Gastrocnemius medialis (tissue), 4 donors: Measurements from ENCODE around the gene PAEP. TPM values are rescaled to one million over a fixed set of nuclear protein-coding genes. Genes with fewer than 3 reads are reported as not detected.
"Not testable (repeated sequence)": the region's sequence is repeated elsewhere in the genome, so short reads cannot be mapped to it uniquely, and the experiment has no call there.

Experiments used
- ATAC-seq, 2 donors: fragments of 150-250 bp; one replicate each; pipeline ENCODE4 v1.9.1; 2016
- DNase-seq, 2 donors: peaks; one replicate each; pipeline ENCODE4 v3.0.0-alpha.2; 2019
- H3K27ac ChIP-seq, 4 donors: fragments of 200-600 bp; sonication (generic); 1 replicate in 1 of 4; 2 replicates in 3 of 4; pipeline ENCODE4 v1.5.1; 2016 to 2018; ENCODE audit warnings: mild to moderate bottlenecking in 2 of 4, moderate library complexity in 1 of 4
- H3K27me3 ChIP-seq, 3 donors: fragments of 200-600 bp; sonication (generic) in 2 of 3; 1 replicate in 1 of 3; 2 replicates in 2 of 3; pipeline versions ENCODE4 v1.5.1 to v1.6.0; 2016 to 2019; ENCODE audit warnings: mild to moderate bottlenecking in 1 of 3, moderate library complexity in 1 of 3
- H3K36me3 ChIP-seq, 2 donors: fragments of 200-600 bp; sonication (generic) in 1 of 2; one replicate each; pipeline ENCODE4 v1.5.1; 2017 to 2018
- H3K4me1 ChIP-seq, 2 donors: fragments of 200-600 bp; sonication (generic) in 1 of 2; one replicate each; pipeline ENCODE4 v1.5.1; 2016 to 2017; ENCODE audit warnings: mild to moderate bottlenecking in 2 of 2
- H3K4me3 ChIP-seq, 4 donors: fragments of 200-600 bp; sonication (generic) in 3 of 4; 1 replicate in 1 of 4; 2 replicates in 3 of 4; pipeline ENCODE4 v1.5.1; 2016 to 2019; ENCODE audit warnings: mild to moderate bottlenecking in 2 of 4
- H3K9me3 ChIP-seq, 3 donors: fragments of 200-600 bp; sonication (generic) in 2 of 3; 1 replicate in 1 of 3; 2 replicates in 2 of 3; pipeline ENCODE4 v1.5.1; 2016 to 2019
- POLR2A ChIP-seq, 2 donors: fragments of 450-650 bp; IDR thresholded peaks; one replicate each; pipeline ENCODE4 v1.6.1; 2017; ENCODE audit warnings: antibody characterized with exemption in 2 of 2, mild to moderate bottlenecking in 2 of 2, moderate library complexity in 2 of 2
- in situ Hi-C, 4 donors: fragments of 200-750 bp; cut with MboI; loops; one replicate each; pipeline versions ENCODE4 v1.15.0 to v1.8.0; 2017; ENCODE audit warnings: low sequenced_read_pairs in 4 of 4
- intact Hi-C: fragments of 100-400 bp; cut with DNase I; formaldehyde crosslinking; loops from one replicate; pipeline ENCODE4 v1.15.1; 2023; ENCODE audit warnings: low total_unique reads
- total RNA-seq, 4 donors: library from RNA; depleted of rRNA; stranded (reverse); fragments of >200 nt; gene quantifications; one replicate each; pipeline versions ENCODE4 v1.1.0 to v1.2.3, GENCODE V29; 2016
- TF ChIP-seq, protein P1 (sequence below), 5 experiments: fragments of 450-650 bp in 3 of 5; fragments of 200-600 bp in 2 of 5; sonication (generic) in 2 of 5; IDR thresholded peaks in 4 of 5; conservative IDR thresholded peaks in 1 of 5; 1 replicate in 4 of 5; 2 replicates in 1 of 5; pipeline ENCODE4 v1.5.1; 2016 to 2019; ENCODE audit warnings: antibody characterized with exemption in 5 of 5, mild to moderate bottlenecking in 3 of 5, moderate library complexity in 3 of 5

PAEP gene
- total RNA-seq, 4 donors from 2014 or later = not detected

DNA sequence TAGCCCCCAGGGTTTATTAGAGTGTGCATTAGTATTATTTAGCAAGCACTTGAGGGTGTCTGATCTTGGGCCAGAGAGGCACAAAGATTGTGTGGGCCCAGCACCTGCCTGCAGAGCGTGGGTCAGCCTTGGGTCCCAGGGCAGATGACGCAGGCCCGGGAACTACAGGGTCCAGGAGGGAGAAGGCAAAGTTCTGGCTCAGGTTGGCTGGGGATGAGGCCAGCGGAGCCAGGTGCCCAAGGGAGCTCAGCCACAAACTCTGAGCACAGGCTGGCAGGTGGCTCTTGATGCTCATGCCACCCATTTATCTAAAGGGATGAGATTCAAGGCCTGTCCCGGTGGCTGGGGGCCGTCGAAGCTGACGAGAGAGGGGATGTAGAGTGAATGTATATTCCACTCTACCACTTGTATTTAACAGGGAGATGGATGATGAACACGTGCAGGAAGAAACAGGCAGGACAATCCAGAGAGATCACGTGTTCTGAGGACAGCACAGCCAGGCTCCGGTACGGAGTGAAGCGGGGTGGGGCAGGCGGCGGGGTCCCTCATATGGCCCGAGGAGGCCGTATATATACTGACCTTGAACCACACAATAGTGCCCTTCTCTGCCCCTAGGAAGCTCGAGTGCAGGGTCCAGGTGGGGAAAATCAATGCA is 16.4 kb upstream of the PAEP start:
- Histone ChIP-seq H3K27me3 (no peaks in the 10 kb centered on the region), H3K4me3 (no peak overlapping the region), H3K9me3 (no peaks in the 10 kb centered on the region), H3K27ac (no peak overlapping the region), H3K36me3 (no peaks in the 10 kb centered on the region), H3K4me1 (no peaks in the 10 kb centered on the region)
- in situ Hi-C loops (no loop called here), intact Hi-C loops (no loop called here)
- no peak for DNase-seq
- ATAC-seq = no peak
- no peak for TF ChIP-seq POLR2A (IDR thresholded peaks at IDR 0.05)
- TF ChIP-seq, protein P1, sequence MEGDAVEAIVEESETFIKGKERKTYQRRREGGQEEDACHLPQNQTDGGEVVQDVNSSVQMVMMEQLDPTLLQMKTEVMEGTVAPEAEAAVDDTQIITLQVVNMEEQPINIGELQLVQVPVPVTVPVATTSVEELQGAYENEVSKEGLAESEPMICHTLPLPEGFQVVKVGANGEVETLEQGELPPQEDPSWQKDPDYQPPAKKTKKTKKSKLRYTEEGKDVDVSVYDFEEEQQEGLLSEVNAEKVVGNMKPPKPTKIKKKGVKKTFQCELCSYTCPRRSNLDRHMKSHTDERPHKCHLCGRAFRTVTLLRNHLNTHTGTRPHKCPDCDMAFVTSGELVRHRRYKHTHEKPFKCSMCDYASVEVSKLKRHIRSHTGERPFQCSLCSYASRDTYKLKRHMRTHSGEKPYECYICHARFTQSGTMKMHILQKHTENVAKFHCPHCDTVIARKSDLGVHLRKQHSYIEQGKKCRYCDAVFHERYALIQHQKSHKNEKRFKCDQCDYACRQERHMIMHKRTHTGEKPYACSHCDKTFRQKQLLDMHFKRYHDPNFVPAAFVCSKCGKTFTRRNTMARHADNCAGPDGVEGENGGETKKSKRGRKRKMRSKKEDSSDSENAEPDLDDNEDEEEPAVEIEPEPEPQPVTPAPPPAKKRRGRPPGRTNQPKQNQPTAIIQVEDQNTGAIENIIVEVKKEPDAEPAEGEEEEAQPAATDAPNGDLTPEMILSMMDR (IDR thresholded peaks at IDR 0.05 in 4 of 5, conservative IDR thresholded peaks at IDR 0.05 in 1 of 5) = no peak

- in situ Hi-C loops, intact Hi-C loops, DNase-seq, H3K36me3 ChIP-seq, H3K4me1 ChIP-seq, H3K4me3 ChIP-seq, H3K27me3 ChIP-seq, H3K9me3 ChIP-seq, ATAC-seq, H3K27ac ChIP-seq: not testable (repeated sequence)
Measured at GRCh38 chr9:135545646-135546176, 15.8 kb upstream of the PAEP start, which contains the start of gene OBP2A. OBP2A (plus strand) TSS chr9:135546126; CDS start chr9:135546181, 55 bp downstream.

GRCh38 chr9:135546792-135547617 is 14.6 kb upstream of the PAEP start:
- ATAC-seq, H3K4me3 ChIP-seq, DNase-seq, H3K36me3 ChIP-seq, in situ Hi-C loops, intact Hi-C loops, H3K27me3 ChIP-seq, H3K27ac ChIP-seq, H3K4me1 ChIP-seq, H3K9me3 ChIP-seq: not testable (repeated sequence)

GRCh38 chr9:135547756-135548736 is 13.5 kb upstream of the PAEP start:
- Histone ChIP-seq H3K36me3 (no peaks in the 10 kb centered on the region), H3K9me3 (no peaks in the 10 kb centered on the region), H3K27ac (no peak overlapping the region), H3K4me1 (no peaks in the 10 kb centered on the region), H3K4me3 (no peak overlapping the region), H3K27me3 (no peaks in the 10 kb centered on the region)
- intact Hi-C loops (no loop called here), in situ Hi-C loops (no loop called here)
- ATAC-seq = no peak
- no peak for DNase-seq
- TF ChIP-seq, protein P1 (IDR thresholded peaks at IDR 0.05 in 4 of 5, conservative IDR thresholded peaks at IDR 0.05 in 1 of 5) = no peak
- no peak for TF ChIP-seq POLR2A (IDR thresholded peaks at IDR 0.05)

DNA sequence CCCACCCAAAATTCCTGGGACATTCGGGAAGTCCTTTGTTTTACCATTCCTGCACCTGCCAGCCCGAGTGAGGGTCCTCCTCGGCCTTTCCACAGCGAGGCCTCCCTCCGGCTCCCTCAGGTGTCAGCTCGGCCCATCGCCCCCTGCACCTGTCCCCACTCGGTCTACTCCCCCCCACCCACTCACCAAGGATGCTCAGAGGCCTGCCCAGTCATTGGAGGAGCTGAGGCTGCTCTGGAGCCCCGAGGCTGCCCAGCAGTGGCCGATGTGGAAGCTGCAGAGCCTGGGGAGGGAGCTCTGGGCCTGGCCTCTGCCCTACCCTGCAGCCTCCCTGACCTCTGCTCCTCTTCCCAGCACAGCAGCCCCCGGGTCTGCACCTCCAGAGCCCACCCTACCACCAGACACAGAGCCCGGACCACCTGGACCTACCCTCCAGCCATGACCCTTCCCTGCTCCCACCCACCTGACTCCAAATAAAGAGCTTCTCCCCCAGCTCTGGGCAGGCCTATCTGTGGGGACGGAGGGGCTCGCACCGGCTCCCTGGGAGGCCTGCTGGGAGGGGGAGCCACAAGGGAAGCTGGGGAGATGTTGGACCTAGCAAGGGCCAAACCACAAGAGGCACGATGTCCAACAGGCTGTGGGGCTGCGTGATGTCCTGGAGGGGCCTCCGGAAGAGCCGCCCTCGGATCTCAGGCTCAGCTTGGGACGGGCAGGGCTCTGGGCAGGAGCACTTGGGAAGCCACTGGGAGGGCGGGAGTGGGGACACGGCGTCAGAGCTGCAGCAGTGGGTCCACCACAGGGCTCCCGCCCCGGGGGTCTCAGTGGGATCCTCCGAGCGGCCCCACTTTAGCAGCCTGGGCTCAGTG is 11.8 kb upstream of the PAEP start:
- H3K27ac ChIP-seq, DNase-seq, H3K4me1 ChIP-seq, in situ Hi-C loops, H3K9me3 ChIP-seq, H3K27me3 ChIP-seq, H3K36me3 ChIP-seq, ATAC-seq, H3K4me3 ChIP-seq, intact Hi-C loops: not testable (repeated sequence)
